NCI-H2081 (cell line): ENCODE measurements around the gene AK5.
A peak's percentile ranks its signal among the peaks of the same experiment; 100 is the strongest.

ENCODE experiments used
- DNase-seq, 2 experiments: peaks; one replicate each; lab custom pipeline; 2025; lab: John Stamatoyannopoulos, UW

AK5 gene

DNA sequence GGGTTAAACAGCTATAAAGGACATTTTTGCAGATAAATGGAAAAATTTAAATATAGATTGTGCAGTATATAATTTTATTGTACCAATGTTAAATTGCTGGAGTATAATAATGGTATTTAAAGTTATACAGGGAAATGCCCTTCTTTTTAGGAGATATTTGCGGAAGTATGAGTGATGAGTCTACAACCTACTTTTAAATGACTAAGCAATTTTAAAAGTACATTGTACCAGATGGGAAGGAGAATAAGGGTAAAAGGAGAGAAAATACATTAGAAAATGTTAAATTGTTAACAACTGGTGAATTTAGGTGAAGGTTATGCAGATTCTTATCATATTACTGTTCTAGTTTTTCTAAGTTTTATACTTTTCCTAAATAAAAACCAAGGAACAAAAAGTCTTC lies 308.8 kb downstream of the AK5 start:
- DNase-seq = no peak

DNA sequence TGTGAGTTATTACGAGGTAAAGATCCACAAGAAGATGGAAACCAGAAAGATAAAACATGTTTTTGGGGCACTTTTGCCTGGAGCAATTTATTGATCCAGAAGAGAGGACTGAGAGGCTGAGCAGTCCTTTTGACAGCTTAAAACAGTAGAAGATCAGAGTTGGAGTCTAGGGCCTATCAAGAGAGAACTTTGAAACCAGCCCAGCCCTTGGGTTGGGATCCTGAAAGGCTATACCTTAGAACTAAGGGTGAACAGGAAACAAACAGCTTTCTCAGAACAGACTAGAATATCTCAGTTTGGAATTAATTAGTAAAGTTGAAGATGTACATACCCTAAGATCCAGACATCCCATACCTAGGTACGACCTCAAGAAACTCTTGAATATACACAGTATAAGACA lies 311.1 kb downstream of the AK5 start:
- no peak for DNase-seq

DNA sequence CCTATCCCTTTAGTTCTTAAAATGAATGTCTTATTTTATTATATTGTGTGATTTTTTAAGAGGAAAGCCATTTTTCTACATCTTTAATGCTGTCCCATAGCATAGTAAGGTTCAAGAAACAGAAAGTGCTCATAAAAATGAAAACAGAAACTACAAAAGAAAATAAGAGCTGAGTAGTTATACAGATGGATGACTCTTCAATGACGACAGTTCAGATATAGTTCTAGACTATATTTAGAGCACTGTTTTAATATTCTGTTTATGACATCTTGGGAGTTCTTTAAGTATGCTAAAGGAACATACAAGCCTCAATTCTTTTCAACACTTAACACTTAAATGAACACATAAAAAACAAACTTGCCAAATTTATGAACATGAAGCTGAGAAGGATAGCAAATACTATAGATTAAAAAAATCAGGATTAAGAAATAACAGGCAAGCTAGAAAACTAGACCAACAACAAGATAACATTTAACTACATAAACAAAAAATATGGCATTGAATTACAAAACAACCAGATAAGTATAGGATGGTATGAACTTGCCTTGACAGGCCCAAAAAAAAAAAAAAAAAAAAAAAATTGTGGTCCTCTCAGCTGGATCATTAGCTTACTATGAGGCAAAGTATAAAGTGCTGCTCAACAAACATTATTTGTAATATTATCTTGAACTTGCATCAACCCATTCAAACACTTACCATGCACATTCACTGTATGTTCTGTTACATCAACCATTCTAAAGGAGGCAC lies 312.7 kb downstream of the AK5 start:
- no peak for DNase-seq

DNA sequence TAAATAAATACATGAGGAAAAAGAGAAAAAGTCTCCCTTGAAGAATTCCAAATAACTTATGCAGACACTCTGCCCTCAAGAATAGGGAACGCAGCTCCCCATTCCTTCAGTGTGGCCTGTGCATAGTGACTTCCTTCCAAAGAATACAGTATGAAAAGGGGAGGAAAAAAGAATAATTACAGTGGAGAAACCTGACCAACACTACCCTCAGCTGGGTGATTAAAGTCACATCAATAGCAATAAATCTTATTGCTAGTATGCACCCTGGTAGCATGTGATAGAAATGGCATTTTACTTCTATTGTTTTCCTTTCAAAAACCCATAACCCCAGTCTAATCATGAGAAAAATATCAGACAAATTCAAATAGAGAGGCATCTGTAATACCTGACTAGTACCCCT lies 315.5 kb downstream of the AK5 start:
- no peak for DNase-seq

DNA sequence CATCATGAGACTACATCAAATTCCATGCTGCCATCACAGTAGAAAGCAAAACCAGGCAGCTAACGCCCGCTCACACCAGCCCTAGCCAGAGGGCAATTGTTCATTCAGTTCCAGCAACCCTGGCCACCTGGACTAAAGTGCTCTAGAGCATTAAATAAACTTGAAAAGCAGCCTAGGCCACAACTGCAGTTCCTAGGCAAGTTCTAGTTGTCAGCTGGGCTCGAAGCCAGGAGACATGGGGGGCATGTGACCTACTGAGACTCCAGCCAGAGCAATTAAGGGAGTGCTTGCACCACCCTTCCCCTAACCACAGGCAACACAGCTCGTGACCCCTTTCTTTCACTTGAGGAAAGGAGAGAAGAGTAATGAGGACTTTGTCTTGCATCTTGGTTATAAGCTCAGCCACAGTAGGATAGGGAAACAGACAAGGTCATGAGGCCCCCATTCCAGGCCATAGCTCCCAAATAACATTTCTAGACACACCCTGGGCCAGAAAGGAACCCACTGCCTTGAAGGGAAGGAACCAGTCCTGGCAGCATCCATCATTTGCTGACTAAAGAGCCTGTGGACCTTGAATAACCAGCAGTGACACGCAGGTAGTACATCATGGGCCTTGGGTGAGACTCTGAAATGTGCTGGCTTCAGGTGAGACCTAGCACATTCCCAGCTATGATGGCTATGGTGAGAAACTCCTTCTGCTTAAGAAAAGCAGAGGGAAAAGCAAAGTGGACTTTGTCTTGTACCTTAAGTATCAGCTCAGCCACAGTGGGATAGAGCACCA lies 323.6 kb downstream of the AK5 start:
- peak in 1 of 2 experiments; percentile 9 for DNase-seq

DNA sequence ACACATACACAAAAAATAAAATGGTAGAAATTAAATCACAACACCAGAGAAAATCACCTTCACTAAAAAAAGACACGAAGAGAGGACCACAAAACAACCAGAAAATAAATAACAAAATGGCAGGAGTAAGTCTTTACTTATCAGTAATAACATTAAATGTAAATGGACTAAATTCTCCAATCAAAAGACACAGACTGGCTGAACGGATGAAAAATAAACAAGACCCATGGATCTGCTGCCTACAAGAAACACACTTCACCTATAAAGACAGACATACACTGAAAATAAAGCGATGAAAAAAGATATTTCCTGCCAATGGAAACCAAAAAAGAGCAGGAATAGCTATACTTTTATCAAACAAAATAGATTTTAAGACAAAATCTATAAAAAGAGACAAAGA lies 327.1 kb downstream of the AK5 start:
- no peak for DNase-seq
